ENCODE data around the gene TRIM52. TPM values are rescaled to one million over a fixed set of nuclear protein-coding genes. Genes with fewer than 3 reads are reported as not detected.

Gene TRIM52
- total RNA-seq, 1 donor from 2014 or later, result 9.4 TPM

DNA sequence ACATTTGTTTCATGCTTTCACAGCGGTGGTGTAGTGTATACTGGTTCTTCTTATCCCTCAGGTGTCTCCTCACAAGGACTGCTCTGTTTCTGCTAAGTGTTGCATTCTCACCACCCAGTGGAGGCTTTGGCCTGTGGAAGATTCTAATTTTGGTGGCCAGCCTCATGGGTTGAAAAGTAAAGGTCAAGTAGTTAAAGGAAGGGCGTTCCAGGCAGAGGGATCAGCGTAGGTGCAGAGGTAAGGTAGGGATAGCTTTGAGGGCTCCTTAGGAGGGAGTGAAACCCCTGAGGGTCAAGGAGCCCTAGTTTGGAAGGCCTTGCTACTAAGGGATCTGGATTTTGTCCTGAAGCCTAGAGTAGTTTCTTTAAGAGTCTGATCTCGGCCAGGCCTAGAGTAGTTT is 12.7 kb downstream of the TRIM52 start:
- H3K27ac Mint-ChIP-seq, result peak overlapping the region; percentile 65
- peak overlapping the region; percentile 99 for H3K4me3 Mint-ChIP-seq
- Histone ChIP-seq H3F3A (ENCODE audit: low read depth) (peaks cover 27% of the 10 kb centered on the region), H3K27ac (no peak overlapping the region), H3K4me1 (peaks cover 9% of the 10 kb centered on the region), H3K4me3 (peak overlapping the region; percentile 67), H3K79me2 (ENCODE audit: low read depth) (peaks cover 90% of the 10 kb centered on the region), H3K36me3 (no peaks in the 10 kb centered on the region), H3K27me3 (no peaks in the 10 kb centered on the region), H3K4me2 (peak overlapping the region; percentile 79), H4K20me1 (ENCODE audit: low read depth) (peaks cover 59% of the 10 kb centered on the region), H3K9ac (peak overlapping the region; percentile 65), H3K9me3 (ENCODE audit: low read depth) (no peaks in the 10 kb centered on the region), H2AFZ (replicated peaks) (no peak overlapping the region)
- TF ChIP-seq, protein P1, sequence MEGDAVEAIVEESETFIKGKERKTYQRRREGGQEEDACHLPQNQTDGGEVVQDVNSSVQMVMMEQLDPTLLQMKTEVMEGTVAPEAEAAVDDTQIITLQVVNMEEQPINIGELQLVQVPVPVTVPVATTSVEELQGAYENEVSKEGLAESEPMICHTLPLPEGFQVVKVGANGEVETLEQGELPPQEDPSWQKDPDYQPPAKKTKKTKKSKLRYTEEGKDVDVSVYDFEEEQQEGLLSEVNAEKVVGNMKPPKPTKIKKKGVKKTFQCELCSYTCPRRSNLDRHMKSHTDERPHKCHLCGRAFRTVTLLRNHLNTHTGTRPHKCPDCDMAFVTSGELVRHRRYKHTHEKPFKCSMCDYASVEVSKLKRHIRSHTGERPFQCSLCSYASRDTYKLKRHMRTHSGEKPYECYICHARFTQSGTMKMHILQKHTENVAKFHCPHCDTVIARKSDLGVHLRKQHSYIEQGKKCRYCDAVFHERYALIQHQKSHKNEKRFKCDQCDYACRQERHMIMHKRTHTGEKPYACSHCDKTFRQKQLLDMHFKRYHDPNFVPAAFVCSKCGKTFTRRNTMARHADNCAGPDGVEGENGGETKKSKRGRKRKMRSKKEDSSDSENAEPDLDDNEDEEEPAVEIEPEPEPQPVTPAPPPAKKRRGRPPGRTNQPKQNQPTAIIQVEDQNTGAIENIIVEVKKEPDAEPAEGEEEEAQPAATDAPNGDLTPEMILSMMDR (IDR thresholded peaks at IDR 0.05), result no peak
- TF ChIP-seq EZH2phosphoT487 (IDR thresholded peaks at IDR 0.05), result no peak
- no peak for TF ChIP-seq EZH2 (IDR thresholded peaks at IDR 0.05)
- H3K27me3 Mint-ChIP-seq (ENCODE audit: insufficient read depth, low read depth), result peaks cover 6% of the 10 kb centered on the region
- H3K4me1 Mint-ChIP-seq, result peaks cover 37% of the 10 kb centered on the region
- DNase-seq (ENCODE audit: low spot score), result no peak
- no peaks in the 10 kb centered on the region for H3K9me3 Mint-ChIP-seq
- H3K36me3 Mint-ChIP-seq, result peaks cover 12% of the 10 kb centered on the region

DNA sequence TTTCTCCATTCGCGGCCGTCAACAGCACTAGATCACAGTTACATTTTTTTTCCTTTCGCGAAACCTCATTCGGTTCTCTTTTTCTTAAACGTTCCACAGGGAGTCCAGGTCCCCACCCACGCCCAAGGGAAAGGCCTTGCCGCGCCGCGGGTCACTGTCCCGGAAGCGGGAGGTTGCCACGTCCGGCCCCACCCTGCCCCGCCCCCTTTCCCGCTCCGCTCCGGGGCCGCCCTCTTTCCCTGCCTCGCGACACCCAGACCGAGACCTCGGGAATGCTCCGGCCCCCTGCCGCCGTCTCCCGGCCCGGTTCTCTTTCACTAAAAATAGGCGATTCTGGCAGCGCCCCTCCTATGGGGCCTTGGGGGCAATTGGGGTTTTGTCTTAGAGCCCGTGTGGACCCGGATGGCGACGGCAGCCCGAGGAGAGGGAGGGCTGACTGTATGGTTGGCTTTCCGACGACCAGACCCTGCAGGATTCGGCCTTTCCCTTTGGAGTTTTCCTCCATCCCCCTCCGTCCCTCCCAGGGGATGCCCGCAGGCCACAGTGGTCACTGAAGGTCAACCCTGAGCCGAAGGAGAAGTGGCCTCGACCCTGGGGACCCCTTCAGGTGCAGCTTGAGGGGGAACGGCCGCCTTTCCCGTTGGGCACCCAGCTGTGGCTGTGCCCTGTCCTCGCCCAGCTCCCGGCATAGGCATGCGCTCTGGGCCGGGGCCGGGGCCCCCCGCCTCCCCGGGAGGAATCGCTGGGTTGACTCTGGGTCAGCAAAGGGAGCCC is 14.5 kb downstream of the TRIM52 start:
- peaks cover 45% of the 10 kb centered on the region for H3F3A ChIP-seq (ENCODE audit: low read depth)
- Mint-ChIP-seq H3K27me3 (ENCODE audit: insufficient read depth, low read depth) (peaks cover 6% of the 10 kb centered on the region), H3K36me3 (peaks cover 23% of the 10 kb centered on the region), H3K9me3 (no peaks in the 10 kb centered on the region), H3K4me3 (peak overlapping the region; percentile 99), H3K4me1 (peaks cover 50% of the 10 kb centered on the region), H3K27ac (peak overlapping the region; percentile 90)
- H3K27ac ChIP-seq, result peak overlapping the region; percentile 70
- H3K27me3 ChIP-seq, result no peaks in the 10 kb centered on the region
- H4K20me1 ChIP-seq (ENCODE audit: low read depth), result peaks cover 59% of the 10 kb centered on the region
- peaks cover 5% of the 10 kb centered on the region for H3K36me3 ChIP-seq
- peak overlapping the region; percentile 67 for H3K4me3 ChIP-seq
- DNase-seq (ENCODE audit: low spot score), result peak; percentile 84
- peak overlapping the region; percentile 86 for H3K9ac ChIP-seq
- no peak for TF ChIP-seq EZH2 (IDR thresholded peaks at IDR 0.05)
- TF ChIP-seq, protein P1 (IDR thresholded peaks at IDR 0.05), result no peak
- no peak for TF ChIP-seq EZH2phosphoT487 (IDR thresholded peaks at IDR 0.05)
- H3K4me1 ChIP-seq, result peaks cover 19% of the 10 kb centered on the region
- peak overlapping the region; percentile 29 for H2AFZ ChIP-seq (replicated peaks)
- no peaks in the 10 kb centered on the region for H3K9me3 ChIP-seq (ENCODE audit: low read depth)
- peaks cover 90% of the 10 kb centered on the region for H3K79me2 ChIP-seq (ENCODE audit: low read depth)
- H3K4me2 ChIP-seq, result peak overlapping the region; percentile 79

DNA sequence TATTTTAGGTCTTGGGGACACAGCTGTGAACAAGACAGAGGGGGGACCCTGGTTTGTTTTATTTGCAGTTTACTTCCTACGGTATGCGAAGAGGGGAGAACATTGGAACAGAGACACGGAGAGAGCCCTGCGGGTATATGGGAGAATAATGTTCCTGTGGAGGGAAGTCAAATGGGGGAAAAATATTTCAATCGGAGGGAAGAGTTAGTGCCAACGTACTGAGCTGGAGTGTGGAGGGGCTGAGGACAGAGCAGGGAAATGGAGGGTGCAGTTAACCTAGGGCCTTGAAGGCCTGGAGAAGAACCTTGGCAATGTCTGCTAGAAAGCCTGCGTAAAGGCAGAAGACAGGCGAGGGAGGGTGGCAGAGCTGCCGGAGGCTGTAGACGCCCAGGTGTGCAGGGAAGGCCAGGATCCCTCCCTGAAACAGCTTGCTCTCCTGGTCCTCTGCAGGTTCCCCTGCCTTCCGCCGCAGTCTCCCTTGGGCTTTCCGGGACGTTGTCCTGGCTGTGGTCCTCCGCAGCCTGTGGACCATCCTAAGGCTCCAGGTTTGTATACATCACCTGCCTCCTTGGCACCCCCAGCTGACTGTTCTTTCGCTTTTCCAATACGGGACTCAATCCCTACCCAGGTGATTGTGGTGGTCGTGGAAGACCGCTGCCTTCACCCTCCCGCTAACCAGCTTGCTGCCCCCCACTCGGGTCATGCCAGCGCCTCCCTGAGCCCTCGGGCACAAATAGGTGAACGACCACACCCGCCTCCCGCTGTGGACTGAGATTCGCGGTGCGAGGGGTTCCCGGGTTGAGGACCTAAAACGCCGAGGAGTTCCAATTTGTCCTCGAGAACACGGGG is 15.3 kb downstream of the TRIM52 start:
- H3K36me3 ChIP-seq, result peaks cover 7% of the 10 kb centered on the region
- peaks cover 22% of the 10 kb centered on the region for H3K4me1 ChIP-seq

More for the DNA sequence above, 15.3 kb downstream of the TRIM52 start:
- Histone ChIP-seq H3K9ac (peak overlapping the region; percentile 66), H3F3A (ENCODE audit: low read depth) (peaks cover 53% of the 10 kb centered on the region), H3K27ac (no peak overlapping the region), H3K4me2 (peak overlapping the region; percentile 79), H2AFZ (replicated peaks) (peak overlapping the region; percentile 27), H4K20me1 (ENCODE audit: low read depth) (peaks cover 59% of the 10 kb centered on the region), H3K9me3 (ENCODE audit: low read depth) (no peaks in the 10 kb centered on the region), H3K79me2 (ENCODE audit: low read depth) (peaks cover 90% of the 10 kb centered on the region), H3K27me3 (no peaks in the 10 kb centered on the region), H3K4me3 (peak overlapping the region; percentile 67)
- DNase-seq (ENCODE audit: low spot score), result peak; percentile 20
- Mint-ChIP-seq H3K4me1 (peaks cover 49% of the 10 kb centered on the region), H3K27ac (peak overlapping the region; percentile 90), H3K27me3 (ENCODE audit: insufficient read depth, low read depth) (peaks cover 8% of the 10 kb centered on the region), H3K36me3 (peaks cover 23% of the 10 kb centered on the region), H3K9me3 (no peaks in the 10 kb centered on the region), H3K4me3 (peak overlapping the region; percentile 99)
- TF ChIP-seq, protein P1 (IDR thresholded peaks at IDR 0.05), result no peak
- TF ChIP-seq EZH2phosphoT487 (IDR thresholded peaks at IDR 0.05) (no peak), EZH2 (IDR thresholded peaks at IDR 0.05) (no peak)

Measured in neural progenitor cell (in vitro differentiated cells).